Ishikawa (cell line): Measurements from ENCODE around the gene FBXW11.

Experiments
- CEBPB ChIP-seq: IDR thresholded peaks from 2 replicates; pipeline ENCODE4 v1.6.1; 2012
- CREB1 ChIP-seq: IDR thresholded peaks from 2 replicates; pipeline ENCODE4 v1.6.1; 2012; ENCODE audit warnings: low read depth
- EGR1 ChIP-seq: IDR thresholded peaks from 2 replicates; pipeline ENCODE4 v1.6.1; 2012
- EP300 ChIP-seq: IDR thresholded peaks from 2 replicates; pipeline ENCODE4 v1.6.1; 2012; ENCODE audit warnings: borderline replicate concordance
- FOXM1 ChIP-seq: IDR thresholded peaks from 2 replicates; pipeline ENCODE4 v1.6.1; 2012; ENCODE audit warnings: low read depth, borderline replicate concordance
- NFIC ChIP-seq: IDR thresholded peaks from 2 replicates; pipeline ENCODE4 v1.6.1; 2012
- RAD21 ChIP-seq: IDR thresholded peaks from 2 replicates; pipeline ENCODE4 v1.6.1; 2012; ENCODE audit warnings: low read depth
- TAF1 ChIP-seq: IDR thresholded peaks from 2 replicates; pipeline ENCODE4 v1.6.1; 2012; ENCODE audit warnings: low read depth, mild to moderate bottlenecking
- TCF12 ChIP-seq: IDR thresholded peaks from 2 replicates; pipeline ENCODE4 v1.6.1; 2012; ENCODE audit warnings: low read depth
- TEAD4 ChIP-seq: IDR thresholded peaks from 2 replicates; pipeline ENCODE4 v1.6.1; 2012
- YY1 ChIP-seq: IDR thresholded peaks from 2 replicates; pipeline ENCODE4 v1.6.1; 2012; ENCODE audit warnings: low read depth
- ZBTB7A ChIP-seq: IDR thresholded peaks from 2 replicates; pipeline ENCODE4 v1.6.1; 2012; ENCODE audit warnings: low read depth
- TF ChIP-seq, protein P1 (sequence below): IDR thresholded peaks from 2 replicates; pipeline ENCODE4 v1.6.1; 2012
- TF ChIP-seq, protein P2 (sequence below): IDR thresholded peaks from 2 replicates; pipeline ENCODE4 v1.6.1; 2012; ENCODE audit warnings: low read depth, mild to moderate bottlenecking
- TF ChIP-seq, protein P3 (sequence below): IDR thresholded peaks from 2 replicates; pipeline ENCODE4 v1.6.1; 2012

The FBXW11 gene

GRCh38 chr5:171954721-171955120 is 51.7 kb downstream of the FBXW11 start:
- no peak for TF ChIP-seq FOXM1
- TF ChIP-seq TAF1: no peak
- TF ChIP-seq TEAD4: no peak
- TF ChIP-seq, protein P1, sequence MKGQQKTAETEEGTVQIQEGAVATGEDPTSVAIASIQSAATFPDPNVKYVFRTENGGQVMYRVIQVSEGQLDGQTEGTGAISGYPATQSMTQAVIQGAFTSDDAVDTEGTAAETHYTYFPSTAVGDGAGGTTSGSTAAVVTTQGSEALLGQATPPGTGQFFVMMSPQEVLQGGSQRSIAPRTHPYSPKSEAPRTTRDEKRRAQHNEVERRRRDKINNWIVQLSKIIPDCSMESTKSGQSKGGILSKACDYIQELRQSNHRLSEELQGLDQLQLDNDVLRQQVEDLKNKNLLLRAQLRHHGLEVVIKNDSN: no peak
- TF ChIP-seq ZBTB7A: no peak
- TF ChIP-seq, protein P2, sequence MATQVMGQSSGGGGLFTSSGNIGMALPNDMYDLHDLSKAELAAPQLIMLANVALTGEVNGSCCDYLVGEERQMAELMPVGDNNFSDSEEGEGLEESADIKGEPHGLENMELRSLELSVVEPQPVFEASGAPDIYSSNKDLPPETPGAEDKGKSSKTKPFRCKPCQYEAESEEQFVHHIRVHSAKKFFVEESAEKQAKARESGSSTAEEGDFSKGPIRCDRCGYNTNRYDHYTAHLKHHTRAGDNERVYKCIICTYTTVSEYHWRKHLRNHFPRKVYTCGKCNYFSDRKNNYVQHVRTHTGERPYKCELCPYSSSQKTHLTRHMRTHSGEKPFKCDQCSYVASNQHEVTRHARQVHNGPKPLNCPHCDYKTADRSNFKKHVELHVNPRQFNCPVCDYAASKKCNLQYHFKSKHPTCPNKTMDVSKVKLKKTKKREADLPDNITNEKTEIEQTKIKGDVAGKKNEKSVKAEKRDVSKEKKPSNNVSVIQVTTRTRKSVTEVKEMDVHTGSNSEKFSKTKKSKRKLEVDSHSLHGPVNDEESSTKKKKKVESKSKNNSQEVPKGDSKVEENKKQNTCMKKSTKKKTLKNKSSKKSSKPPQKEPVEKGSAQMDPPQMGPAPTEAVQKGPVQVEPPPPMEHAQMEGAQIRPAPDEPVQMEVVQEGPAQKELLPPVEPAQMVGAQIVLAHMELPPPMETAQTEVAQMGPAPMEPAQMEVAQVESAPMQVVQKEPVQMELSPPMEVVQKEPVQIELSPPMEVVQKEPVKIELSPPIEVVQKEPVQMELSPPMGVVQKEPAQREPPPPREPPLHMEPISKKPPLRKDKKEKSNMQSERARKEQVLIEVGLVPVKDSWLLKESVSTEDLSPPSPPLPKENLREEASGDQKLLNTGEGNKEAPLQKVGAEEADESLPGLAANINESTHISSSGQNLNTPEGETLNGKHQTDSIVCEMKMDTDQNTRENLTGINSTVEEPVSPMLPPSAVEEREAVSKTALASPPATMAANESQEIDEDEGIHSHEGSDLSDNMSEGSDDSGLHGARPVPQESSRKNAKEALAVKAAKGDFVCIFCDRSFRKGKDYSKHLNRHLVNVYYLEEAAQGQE: no peak
- TF ChIP-seq TCF12: no peak
- TF ChIP-seq YY1: no peak
- TF ChIP-seq CEBPB: no peak
- TF ChIP-seq EGR1: no peak
- no peak for TF ChIP-seq RAD21
- no peak for TF ChIP-seq CREB1
- TF ChIP-seq NFIC: no peak
- no peak for TF ChIP-seq EP300
- TF ChIP-seq, protein P3, sequence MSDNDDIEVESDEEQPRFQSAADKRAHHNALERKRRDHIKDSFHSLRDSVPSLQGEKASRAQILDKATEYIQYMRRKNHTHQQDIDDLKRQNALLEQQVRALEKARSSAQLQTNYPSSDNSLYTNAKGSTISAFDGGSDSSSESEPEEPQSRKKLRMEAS: no peak

GRCh38 chr5:171953860-171954701 is 52.4 kb downstream of the FBXW11 start:
- no peak for TF ChIP-seq CEBPB
- TF ChIP-seq TEAD4: no peak
- TF ChIP-seq, protein P2: no peak
- no peak for TF ChIP-seq ZBTB7A
- TF ChIP-seq YY1: no peak
- no peak for TF ChIP-seq CREB1
- TF ChIP-seq TAF1: no peak
- TF ChIP-seq RAD21: no peak
- TF ChIP-seq, protein P3: no peak
- TF ChIP-seq EP300: no peak
- TF ChIP-seq, protein P1: no peak
- no peak for TF ChIP-seq NFIC
- no peak for TF ChIP-seq EGR1
- no peak for TF ChIP-seq FOXM1
- no peak for TF ChIP-seq TCF12

DNA sequence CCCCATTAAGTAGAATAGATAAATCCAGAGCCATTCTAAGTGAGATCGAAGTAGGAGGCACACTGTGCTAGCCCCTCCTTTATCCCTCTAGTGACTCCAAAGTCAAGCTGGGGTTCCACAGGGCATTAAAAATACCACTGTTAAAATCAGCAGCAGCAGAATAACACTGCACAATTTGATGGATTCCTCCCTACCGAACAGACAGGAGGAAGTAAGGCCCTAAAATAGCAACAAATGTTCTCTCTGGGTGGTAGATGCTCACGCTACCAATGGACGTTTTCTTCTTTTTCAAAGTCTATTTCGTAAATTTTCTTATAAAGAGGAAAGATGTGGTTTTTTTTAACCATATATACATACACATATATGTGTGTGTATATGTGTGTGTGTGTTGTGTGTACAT is 54.4 kb downstream of the FBXW11 start:
- TF ChIP-seq CREB1 (no peak), TAF1 (no peak), YY1 (no peak), NFIC (no peak), EGR1 (no peak), CEBPB (no peak), FOXM1 (no peak), EP300 (no peak), TEAD4 (no peak), TCF12 (no peak), RAD21 (no peak), ZBTB7A (no peak)
- TF ChIP-seq, protein P2: no peak
- TF ChIP-seq, protein P1: no peak
